MM.1S (cell line): ENCODE data around the gene RSPH6A.

Experiments used
- CTCF ChIP-seq: fragments of 300-600 bp; sonication (generic); IDR thresholded peaks from 2 replicates; pipeline ENCODE4 v1.5.1; 2016; ENCODE audit warnings: antibody characterized with exemption, low read length, mixed read lengths
- EZH2 ChIP-seq: fragments of 300-600 bp; sonication (generic); optimal IDR thresholded peaks from 2 replicates; pipeline ENCODE3; 2017; ENCODE audit warnings: low read depth, mild to moderate bottlenecking, antibody characterized with exemption, low read length, mixed read lengths
- EZH2phosphoT487 ChIP-seq: fragments of 300-600 bp; sonication (generic); IDR thresholded peaks from 2 replicates; pipeline ENCODE4 v1.6.1; 2018; ENCODE audit warnings: antibody characterized with exemption, low read length

GRCh38 chr19:45847663-45848062, 32.6 kb upstream of the RSPH6A start:
- TF ChIP-seq CTCF, result no peak
- no peak for TF ChIP-seq EZH2
- no peak for TF ChIP-seq EZH2phosphoT487
